GM18907 (cell line): ENCODE data around the gene RBM24.

Experiments used
- ATAC-seq: cut with Tn5 transposase; IDR thresholded peaks from one replicate; pipeline ENCODE4 v1.9.1; 2021; ENCODE audit warnings: mild to moderate bottlenecking, moderate library complexity; ENCODE audit not compliant: unreplicated experiment

Gene RBM24

DNA sequence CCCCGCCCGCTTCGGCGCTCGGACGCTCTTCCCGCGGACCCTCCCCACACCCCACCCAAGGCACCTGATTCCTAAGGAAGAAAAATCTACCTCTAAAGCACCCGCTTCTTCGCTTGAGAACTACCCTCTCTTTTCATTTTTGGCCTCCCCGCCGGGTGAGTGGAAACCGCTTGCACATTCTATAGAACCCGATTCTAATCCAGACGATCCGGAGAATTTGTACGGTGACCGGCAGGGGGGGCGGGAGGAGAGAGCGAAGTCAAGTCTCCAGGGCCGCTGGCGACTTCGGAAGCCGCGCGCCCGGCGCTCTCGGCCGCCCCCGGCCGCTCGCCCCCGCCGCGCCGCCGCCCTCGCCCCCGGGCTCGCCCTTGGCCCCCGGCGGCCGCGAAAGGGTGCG is at the start of gene RBM24:
TSS of gene RBM24 (plus strand) at position 262 of the 397 bp plus-strand sequence. CDS start 221 bp downstream, outside the sequence.
- no peak for ATAC-seq

DNA sequence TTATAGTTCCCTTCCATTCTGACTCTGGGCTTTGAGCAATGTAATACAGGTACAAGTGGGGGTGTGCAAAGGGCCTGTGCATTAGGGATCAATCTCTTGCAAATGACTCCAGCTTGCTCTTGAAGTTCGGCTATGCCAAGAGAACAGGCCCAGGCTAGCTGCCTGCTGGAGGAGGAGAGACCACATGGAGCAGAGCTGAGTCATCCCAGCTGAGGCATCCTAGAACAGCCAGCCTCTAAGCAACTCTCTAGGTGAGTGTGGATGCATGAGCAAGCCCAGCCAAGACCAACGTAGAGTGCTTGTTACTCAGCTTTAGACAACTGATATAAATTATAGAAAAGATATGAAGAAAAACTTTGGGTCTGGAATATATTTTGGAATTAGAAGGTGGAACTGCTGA is 47.6 kb upstream of the RBM24 start:
- ATAC-seq: no peak

DNA sequence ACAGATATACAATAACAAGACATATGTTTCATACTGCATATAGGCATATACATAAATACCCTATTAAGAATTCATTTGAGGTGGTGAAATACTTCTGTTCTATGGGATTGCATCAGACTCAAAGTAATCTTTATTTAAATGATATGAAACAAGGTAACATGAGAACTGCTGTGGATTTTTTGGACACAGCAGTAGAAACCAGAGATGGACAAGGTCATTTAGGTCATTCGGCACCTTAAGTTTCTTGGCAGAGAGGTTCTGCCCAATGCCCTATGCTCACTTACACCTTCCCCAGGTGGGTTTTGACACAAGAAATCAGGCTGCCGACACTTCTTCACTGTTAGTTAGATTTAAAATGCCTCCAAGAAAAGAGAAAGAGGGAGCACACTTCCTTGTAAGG is 43.9 kb upstream of the RBM24 start:
- no peak for ATAC-seq

DNA sequence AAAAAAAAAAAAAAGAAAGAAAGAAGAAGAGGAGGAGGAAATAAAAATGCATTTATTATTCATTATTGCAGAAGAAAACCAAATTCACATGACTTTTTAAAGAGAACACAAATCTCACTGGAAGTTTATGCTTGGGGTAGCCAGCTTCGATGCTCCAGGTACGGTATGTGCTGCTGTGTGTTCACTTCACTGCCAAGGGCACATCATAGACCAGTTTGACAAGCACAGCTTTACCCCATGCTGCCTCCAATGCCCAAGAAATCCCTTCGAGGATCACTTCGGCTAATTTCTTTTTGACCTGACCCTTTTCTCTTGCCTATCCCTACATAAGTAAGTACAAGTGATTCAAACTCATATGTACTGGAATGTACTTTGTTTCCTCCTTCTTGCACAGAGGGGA is 41.9 kb upstream of the RBM24 start:
- ATAC-seq: no peak

DNA sequence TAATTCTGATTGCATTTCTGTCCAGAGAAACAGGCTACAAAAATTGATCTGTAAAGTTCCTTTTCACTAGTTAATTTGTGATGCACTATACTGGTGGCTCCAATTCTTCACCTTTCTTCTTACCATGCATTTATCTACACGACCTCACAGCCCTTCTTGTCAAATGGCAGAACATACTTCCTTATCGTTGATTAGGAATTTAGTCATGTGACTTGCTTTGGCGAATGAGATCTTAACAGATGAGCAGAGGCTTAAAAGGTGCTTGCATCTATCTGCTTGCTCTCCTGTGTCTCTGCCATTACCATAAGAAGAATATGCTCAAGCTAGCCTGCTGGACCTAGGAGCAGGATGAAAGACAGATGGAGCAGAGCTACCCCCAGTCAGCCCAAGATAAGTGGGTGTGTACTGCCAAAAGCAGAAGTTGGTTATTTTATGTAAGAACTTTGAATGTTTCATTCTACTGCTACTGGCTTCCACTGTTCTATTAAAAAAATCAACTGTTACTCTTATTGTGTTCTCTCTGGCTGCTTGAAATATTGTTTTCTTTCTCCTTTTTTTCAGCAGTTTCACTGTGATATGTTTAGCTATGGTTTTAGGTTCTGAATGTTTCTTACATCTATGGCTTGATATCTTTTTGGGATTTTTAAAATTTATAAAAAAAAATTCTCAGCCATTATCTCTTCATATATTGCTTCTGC is 40.2 kb upstream of the RBM24 start:
- no peak for ATAC-seq

DNA sequence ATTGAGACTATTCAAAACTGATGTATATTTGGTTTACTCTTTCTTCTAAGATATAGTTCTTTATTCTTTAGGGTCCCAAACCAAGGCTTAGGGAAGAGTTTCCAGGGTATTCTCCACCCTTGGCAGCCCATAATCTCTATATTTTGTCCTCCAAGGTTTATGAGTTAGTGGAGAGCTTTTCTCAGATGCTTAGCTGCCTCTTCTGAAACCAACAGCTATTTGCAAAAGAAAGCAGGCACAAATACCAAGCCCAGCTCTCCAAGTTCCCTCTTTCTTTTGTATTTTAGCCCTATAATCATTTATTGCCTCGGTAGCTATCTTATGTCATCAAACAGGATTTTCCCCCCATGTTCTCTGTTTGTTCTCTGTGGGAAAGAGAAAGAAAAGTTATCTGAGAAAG is 39.1 kb upstream of the RBM24 start:
- ATAC-seq: no peak

DNA sequence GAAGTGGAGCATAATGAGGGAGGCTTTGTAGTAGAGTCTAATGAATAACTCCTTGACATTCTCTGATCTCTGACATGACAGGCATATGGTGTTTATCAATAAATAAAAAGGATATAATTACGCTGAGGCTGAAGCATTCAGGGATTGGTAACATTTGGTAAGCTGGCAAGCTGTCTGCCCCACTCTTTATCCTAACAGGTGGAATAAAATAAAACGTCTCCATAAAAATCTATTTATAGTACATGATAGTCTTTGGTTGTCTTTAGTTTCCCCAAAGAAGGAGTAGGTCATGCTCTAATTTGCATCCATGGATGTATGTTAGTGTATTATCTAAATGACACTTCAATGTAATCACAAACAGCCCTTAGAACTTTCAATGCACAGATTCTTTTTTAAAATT is 30.9 kb upstream of the RBM24 start:
- no peak for ATAC-seq

DNA sequence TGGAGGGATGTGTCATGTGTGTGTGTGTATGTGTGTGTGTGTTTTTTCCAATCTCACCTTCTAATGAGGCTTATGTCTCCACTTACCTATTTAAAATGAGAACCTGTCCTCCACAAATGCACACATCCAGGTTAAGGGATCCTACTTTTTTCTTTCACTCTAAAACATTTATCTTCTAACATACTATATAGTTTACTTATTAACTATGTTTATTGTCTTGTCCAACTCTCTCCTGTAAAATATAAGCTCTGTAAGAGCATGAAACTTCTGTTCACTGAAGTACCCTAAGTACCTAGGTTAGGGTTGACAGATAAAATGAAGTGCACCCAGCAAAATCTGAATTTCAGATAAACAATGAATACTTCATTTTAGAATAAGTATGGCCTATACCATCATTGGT is 29.2 kb upstream of the RBM24 start:
- no peak for ATAC-seq

DNA sequence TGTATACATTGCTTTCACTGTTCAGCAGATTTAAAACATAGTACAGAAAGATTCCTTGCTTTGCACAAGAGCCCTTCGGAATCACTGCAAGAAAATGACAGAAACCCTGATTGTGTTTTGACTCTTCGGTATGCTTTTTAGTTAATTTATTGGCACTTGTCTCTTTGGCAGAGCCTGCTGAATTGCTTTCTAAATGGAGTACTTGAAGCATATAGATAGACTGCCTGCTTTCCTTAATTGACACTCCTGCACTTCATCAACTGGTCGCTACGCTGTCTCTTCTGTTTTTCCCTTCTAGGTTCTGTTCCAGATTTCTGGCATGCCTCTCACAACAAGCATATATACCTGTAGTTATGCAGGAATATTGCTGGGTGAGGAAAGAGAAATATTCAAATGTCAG is 22.4 kb upstream of the RBM24 start:
- no peak for ATAC-seq

DNA sequence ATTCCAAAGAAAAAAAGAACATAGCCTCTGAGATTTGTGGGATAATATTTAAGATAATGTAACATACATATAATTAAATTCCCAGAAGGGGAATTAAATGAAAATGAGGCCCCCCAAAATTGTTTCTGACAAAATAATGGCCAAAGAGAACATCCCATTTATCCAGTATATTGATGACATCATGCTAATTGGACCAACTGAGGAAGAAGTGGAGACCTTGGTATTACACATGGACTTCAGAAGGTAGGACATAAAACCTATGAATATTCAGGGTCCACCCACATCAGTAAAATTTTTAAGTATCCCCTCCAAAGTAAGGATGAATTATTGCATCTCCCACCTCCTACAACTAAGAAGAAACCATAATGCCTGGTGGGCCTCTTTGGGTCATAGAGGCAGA is 15.6 kb upstream of the RBM24 start:
- no peak for ATAC-seq

DNA sequence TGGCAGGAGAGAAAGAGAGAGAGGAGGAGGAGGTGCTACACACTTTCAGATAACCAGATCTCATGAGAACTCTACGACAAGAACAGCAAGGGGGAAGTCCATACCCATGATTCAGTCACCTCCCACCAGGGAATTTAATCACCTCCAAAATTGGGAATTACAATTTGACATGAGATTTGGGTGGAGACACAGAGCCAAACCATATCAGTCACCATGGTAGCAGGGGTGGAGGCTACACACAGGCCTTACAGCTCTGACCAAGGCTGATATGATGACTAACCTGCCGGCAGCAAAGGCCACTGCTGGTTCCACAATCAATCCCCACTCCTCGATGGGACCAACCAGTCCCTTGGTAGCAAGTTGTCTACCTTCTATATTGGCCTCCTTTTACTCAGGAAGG is 13.6 kb upstream of the RBM24 start:
- no peak for ATAC-seq

DNA sequence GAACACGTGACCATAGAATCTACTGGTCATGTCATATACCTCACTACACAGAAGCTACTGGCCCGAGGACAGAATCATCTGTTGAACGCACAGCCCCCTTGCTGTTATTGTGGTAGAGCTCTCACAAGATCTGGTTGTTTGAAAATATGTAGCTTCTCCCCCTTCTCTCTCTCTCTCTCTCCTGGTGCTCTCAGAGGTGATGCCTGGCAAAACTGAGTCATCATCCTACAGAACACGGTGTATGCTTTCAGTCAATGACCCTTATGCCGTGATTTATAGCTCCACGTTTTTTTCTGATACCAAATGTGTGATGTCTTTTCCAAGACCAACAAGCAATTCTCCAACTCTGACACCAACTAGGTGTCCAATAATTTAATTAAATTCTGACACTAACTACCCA is 13.0 kb upstream of the RBM24 start:
- ATAC-seq: no peak

DNA sequence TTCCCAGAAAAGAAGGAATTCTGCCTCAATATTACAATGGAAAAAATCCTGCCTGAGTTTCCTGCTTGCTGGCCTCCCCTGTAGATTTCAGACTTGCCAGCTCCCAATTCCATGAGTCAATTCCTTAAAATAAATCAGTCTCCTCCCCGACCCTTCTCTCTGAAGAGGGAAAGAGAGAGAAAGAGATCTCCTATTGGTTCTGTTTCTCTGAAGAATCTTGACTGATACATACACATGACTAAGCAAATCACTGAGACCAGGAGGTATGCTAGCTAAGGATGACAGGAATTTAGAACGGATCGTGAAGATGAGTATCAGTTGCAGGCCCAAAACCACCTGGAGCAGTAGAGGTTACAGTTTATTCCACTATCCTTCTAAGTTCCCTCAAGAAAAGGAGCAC is 11.3 kb upstream of the RBM24 start:
- ATAC-seq: no peak

DNA sequence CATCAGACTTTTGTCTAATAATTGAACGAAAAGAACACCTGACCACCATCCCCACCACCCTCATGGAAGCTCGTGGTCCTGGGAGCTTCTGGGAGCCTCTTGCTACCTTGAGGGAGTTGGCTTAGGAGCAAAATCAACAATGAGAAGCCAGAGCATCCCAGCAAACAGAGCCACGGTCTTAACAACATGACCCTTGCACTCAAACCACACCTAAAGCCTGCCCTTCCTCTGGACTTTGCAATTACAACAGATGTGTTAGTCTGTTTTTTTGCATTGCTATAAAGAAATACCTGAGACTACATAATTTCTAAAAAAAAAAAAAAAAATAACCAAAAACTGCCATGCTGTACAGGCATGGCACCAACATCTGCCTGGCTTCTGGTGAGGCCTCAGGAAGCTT is 9.5 kb upstream of the RBM24 start:
- no peak for ATAC-seq

DNA sequence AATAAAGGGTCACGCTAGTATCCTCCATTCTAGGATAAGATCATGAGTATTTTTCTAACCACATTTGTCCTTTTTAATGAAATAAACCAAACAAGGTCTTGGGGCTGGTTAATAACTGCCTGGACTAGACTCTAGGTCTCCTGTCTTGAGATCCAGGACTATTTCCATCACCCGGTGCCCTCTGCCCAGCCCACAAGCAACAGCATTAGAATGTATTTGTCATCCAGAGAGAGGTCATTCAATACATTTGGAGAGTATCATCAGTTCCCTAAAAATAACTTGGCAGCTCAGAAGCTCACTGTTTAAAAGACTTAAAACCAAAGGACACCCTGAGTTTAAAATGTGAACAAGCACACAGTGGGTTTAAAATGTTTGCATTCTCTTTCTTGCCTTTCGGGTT is 4.4 kb upstream of the RBM24 start:
- no peak for ATAC-seq

DNA sequence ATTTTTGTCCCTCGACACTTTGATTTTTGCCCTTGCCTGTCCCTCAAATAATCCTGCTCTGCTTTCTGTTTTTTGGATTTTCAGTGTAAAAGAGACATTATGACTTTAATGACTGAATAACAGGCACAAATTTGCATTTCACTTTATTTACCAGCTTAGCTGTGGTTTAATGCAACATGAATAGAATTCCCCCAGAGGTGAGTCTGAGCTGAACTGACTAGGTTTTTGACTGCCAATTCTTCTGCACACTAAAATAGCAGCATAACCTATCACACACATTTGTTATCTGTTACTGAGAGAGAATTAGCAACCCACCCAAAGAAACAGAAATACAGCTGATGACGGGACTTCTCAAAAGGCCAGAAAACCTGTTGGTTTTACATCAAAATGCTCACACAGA is 3.9 kb upstream of the RBM24 start:
- ATAC-seq: no peak

DNA sequence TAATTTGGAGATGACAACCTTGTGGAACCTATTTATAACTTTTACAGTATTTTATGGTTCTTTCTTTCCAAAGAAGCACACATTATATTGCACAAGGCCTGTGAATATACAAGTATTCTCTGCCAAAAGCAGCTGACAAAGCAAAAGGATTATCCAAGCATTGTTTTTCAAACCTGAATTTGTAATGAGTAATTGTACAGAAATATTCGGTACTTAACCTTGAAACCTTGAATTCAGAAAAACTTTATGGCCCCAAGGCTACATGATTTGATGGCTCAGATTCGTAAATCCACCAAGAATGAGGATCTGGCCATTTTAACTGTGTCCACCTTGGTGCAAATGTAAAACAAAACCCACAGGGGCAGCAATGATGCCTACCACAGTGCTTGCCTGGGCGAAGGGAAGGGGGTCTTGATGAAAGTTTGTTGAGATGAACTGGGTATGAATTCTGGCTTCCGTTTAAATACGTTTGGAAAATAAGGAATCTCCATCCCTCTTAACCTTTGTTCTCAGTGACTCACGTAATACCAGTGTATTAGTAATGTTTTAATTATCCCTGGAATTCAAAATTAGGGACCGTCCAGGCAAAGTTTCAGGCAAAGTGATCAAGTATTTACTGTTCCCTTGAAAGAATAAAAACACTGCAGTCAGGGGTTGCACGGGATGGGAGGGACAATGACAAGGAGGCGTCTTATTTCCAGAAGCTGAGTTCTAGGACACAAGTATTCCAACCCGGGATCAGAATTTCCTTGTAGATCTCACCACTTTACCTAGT is 2.7 kb upstream of the RBM24 start:
- no peak for ATAC-seq

DNA sequence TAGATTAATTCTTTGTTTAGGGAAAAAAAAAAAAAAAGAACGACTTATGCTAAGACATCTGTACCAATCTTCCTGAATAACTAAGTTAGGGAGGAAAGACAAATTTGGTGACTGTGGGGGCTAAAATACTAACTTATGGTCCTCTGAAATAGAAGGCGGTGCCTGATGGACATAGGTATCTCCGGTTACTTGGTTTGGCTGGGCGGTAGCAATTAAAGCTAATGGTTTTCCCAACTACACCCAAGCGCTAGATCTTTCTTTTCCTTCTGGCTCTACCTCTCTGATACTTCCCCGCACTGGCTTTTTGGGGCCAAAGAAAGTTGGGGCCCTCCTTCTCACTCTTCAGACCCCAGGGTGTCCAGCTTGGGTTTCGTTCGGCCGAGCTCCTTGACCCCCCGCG is 1.0 kb upstream of the RBM24 start:
- ATAC-seq: no peak

DNA sequence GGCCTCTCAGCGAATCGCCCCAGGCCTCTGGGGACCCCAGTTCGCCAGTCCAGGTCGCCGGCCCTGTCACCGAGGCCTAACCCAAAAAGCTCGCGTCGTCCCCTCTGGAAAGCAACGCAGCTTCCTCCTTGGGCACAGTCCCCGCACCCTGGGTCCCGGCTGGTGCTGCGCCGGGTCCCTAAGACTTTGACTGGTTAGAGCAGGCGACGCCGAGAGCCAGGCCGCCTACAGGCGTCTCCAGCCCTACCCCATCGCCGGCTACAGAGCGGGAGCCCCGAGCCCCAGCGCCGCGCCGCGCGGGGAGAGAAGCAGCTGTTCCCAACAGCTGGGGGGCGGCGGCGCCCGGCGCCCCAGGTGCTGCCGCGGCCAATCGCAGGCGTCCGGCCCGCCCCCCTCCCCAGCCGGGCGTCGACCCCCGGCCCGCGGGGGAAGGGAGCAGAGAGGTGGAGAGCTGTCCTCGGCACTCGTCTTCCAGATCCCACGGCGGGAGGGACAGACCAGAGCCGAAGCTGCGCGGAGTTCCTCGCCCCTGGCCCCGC is 540 bp upstream of the RBM24 start:
- no peak for ATAC-seq

DNA sequence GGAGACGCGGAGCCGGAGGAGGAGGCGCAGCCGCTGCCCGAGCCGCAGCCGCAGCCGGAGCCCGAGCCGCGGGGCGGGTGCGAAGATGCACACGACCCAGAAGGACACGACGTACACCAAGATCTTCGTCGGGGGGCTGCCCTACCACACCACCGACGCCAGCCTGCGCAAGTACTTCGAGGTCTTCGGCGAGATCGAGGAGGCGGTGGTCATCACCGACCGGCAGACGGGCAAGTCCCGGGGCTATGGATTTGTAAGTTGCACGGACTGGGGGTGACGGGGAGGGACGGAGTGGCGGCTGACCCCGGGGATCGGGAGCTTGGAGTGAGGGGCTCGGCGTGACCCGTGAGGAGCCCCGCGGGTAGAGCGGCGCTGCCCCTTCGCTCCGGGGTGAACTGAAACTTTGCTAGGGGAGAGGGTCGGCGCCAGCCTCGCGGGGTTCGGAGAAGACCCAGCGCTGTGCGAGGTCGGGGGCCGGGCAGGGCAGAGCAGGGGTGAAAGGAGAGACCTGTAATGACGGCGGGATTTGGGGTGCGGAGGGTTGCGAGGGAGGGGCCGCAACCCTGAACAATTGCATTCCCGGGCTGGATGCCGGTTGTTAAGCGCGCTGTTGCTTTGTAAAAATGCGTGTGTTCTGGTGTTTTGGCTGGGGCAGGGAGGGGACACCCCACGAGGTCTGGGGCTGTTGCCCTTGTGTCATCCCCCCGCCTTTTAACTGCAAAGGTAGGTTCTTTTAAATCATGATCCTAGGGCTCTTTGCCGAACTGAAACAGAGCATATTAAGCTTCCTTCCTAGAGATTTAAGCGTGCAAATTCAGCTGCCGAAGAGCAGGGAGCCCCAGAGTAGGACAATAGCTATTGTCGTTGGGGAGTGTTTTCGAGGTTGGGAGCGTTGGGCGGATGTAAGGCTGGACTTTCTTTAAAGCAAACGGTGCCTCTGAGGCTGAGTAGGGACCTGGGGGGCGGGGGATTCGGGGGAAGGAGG is 628 bp downstream of the RBM24 start:
- ATAC-seq: no peak

DNA sequence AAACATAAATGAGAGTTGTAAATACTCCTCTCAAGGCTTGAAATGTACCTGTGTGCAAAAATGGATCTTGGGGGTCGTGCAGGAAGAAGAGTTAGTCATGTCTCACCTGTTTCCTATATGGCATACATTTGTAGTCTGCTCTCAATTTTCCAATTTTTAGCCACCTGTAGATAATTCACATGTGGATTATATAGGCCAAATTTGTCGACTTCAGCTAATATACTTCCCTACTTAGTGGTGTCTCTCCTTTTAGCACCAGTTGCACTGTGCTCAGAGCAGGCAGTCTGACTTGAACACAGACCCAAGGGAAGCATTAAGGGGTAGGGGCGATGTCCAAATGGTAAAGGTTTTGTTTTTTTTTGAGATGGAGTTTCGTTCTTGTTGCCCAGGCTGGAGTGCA is 1.9 kb downstream of the RBM24 start:
- no peak for ATAC-seq
